ENCODE results near the gene CLHC1.

- TF ChIP-seq CTCF (IDR thresholded peaks at IDR 0.05) (no peak), EZH2 (IDR thresholded peaks at IDR 0.05; ENCODE audit: borderline replicate concordance, insufficient read depth, low read depth, low read length, poor library complexity, severe bottlenecking) (no peak)
Measured at GRCh38 chr2:55180374-55180773, 51.7 kb downstream of the CLHC1 start.

All from B cell (primary cell).